ENCODE results near the gene H3-3A. TPM values are rescaled to one million over a fixed set of nuclear protein-coding genes. Genes with fewer than 3 reads are reported as not detected.

The H3-3A gene
- total and polyA plus RNA-seq, 10 of the 15 experiments (the other 5 are each of a cell fraction or from before 2014, with no cell fraction given) = 215 to 486 (median 393) TPM

GRCh38 chr1:226083302-226084101 is 21.0 kb downstream of the H3-3A start:
- DNase-seq (ENCODE audit: low read depth, low spot score) (peak; percentile 38), FAIRE-seq (peak; percentile 84), ATAC-seq (peak; percentile 96)
- Histone ChIP-seq H3K27me3 (replicated peaks in 1 of 2; ENCODE audit: control insufficient read depth in 2 of 2, insufficient read depth in 2 of 2, low read length in 1 of 2) (no peaks in the 10 kb centered on the region), H4K20me1 (ENCODE audit: control insufficient read depth, insufficient read depth) (no peaks in the 10 kb centered on the region), H3K4me3 (peak overlapping the region; percentile 68), H3K4me1 (ENCODE audit: control insufficient read depth, insufficient read depth, low read length) (peaks cover 6% of the 10 kb centered on the region; the same call in 1 of the 2 replicates), H2AFZ (ENCODE audit: control insufficient read depth, low read depth, low read length) (peak overlapping the region; percentile 90), H3K79me2 (ENCODE audit: control insufficient read depth, insufficient read depth, low read length) (no peaks in the 10 kb centered on the region), H3K36me3 (ENCODE audit: control insufficient read depth in 2 of 2, insufficient read depth in 2 of 2, low read length in 1 of 2) (no peaks in the 10 kb centered on the region), H3K9ac (ENCODE audit: control insufficient read depth, insufficient read depth, low read length) (peak overlapping the region; percentile 56), H3K9me3 (replicated peaks; ENCODE audit: control insufficient read depth, insufficient read depth, low read length) (no peaks in the 10 kb centered on the region), H3K4me2 (ENCODE audit: control insufficient read depth, insufficient read depth) (peak overlapping the region; percentile 95), H3K27ac (ENCODE audit: control insufficient read depth, insufficient read depth) (peak overlapping the region; percentile 24; the same call in 1 of the 2 replicates)
- RAD21 ChIA-PET (ENCODE audit: unreplicated experiment) = interaction anchor here (0.7 to 1.8 kb wide), 7 partner anchors 16 to 309 kb away, joined by 3 to 16 read pairs (median 6); partner anchors contain the start of genes H3-3A and SDE2
- SMC1A ChIA-PET (ENCODE audit: uncharacterized antibody, unreplicated experiment) = interaction anchor here (0.7 to 3.4 kb wide), 10 partner anchors 10 to 43 kb away, joined by 3 to 17 read pairs (median 4); partner anchors contain the start of gene H3-3A
- CTCF ChIA-PET = interaction anchor here (0.6 to 4.4 kb wide), 12 partner anchors 15 to 262 kb away, joined by 3 to 26 read pairs (median 4); no protein-coding TSS in a partner anchor
- in situ Hi-C loops (cut with MboI) (no loop called here), intact Hi-C loops (cut with micrococcal nuclease; ENCODE audit: unreplicated experiment) (no loop called here)
- WGBS (ENCODE audit: insufficient coverage, insufficient replicate concordance, low lambda C conversion rate, missing lambda C conversion rate) = 12% methylated on average over 57 of the region's 75 CpGs
- POLR2A ChIA-PET = interaction anchor here (1.0 to 1.7 kb wide), 9 partner anchors 10 to 84 kb away, joined by 3 to 8 read pairs (median 4); partner anchors contain the start of gene SDE2
- BruUV-seq (replicated peaks) = no TSS peak
- peak; percentile 20; the same call in 1 of the 2 replicates for TF ChIP-seq EED (IDR thresholded peaks at IDR 0.05; ENCODE audit: low read depth)
- no peak for TF ChIP-seq ATF2 (IDR thresholded peaks at IDR 0.05; ENCODE audit: low read length)
- no peak for TF ChIP-seq POU2F2 (IDR thresholded peaks at IDR 0.05; ENCODE audit: borderline replicate concordance, low read depth, low read length)
- no peak for TF ChIP-seq IRF5 (IDR thresholded peaks at IDR 0.05; ENCODE audit: borderline replicate concordance)
- peak; percentile 16 for TF ChIP-seq SP1 (IDR thresholded peaks at IDR 0.05; ENCODE audit: low read depth, low read length)
- peak; percentile 41; the same call in 1 of the 2 replicates for TF ChIP-seq DPF2 (IDR thresholded peaks at IDR 0.05)
- TF ChIP-seq RB1 (IDR thresholded peaks at IDR 0.05; ENCODE audit: borderline replicate concordance) = no peak; the same call in 1 of the 2 replicates
- no peak for TF ChIP-seq E4F1 (IDR thresholded peaks at IDR 0.05; ENCODE audit: borderline replicate concordance, partially characterized antibody)
- peak; percentile 25 for TF ChIP-seq RELA (IDR thresholded peaks at IDR 0.05; ENCODE audit: borderline replicate concordance, partially characterized antibody)
- TF ChIP-seq PAX5 (IDR thresholded peaks at IDR 0.05; ENCODE audit: borderline replicate concordance, low read depth, low read length) = no peak
- TF ChIP-seq MAX (IDR thresholded peaks at IDR 0.05; ENCODE audit: low read depth, low read length) = peak; percentile 88; the same call in 1 of the 2 replicates
- TF ChIP-seq RUNX3 (IDR thresholded peaks at IDR 0.05; ENCODE audit: low read length) = 0 out of 2 replicates have a peak, but pooled peaks have one; percentile 15
- 0 out of 2 replicates have a peak, but pooled peaks have one; percentile 37 for TF ChIP-seq NBN (IDR thresholded peaks at IDR 0.05)

Data from GM12878 (cell line).